HepG2 (cell line): ENCODE results near the gene CYP2W1. TPM values are rescaled to one million over a fixed set of nuclear protein-coding genes. Genes with fewer than 3 reads are reported as not detected.
A peak's percentile ranks its signal among the peaks of the same experiment; 100 is the strongest.

Source experiments
- AGO2 ChIP-seq: fragments of 200-400 bp; formaldehyde crosslinking; optimal IDR thresholded peaks from 2 replicates; pipeline ENCODE3; 2017; ENCODE audit warnings: mild to moderate bottlenecking, low read depth, low read length, moderate library complexity
- ATM ChIP-seq: fragments of 450-650 bp; IDR thresholded peaks from 2 replicates; pipeline ENCODE4 v1.7.1; 2017; ENCODE audit warnings: mild to moderate bottlenecking, borderline replicate concordance
- HDAC1 ChIP-seq: sonication (generic); formaldehyde crosslinking; IDR thresholded peaks from 2 replicates; pipeline ENCODE4 v1.5.1; 2020; ENCODE audit warnings: mild to moderate bottlenecking, missing genetic modification reagents
- HIVEP1 ChIP-seq: sonication (generic); formaldehyde crosslinking; IDR thresholded peaks from 2 replicates; pipeline ENCODE4 v1.4.0; 2020; ENCODE audit warnings: mild to moderate bottlenecking, missing genetic modification reagents
- HOXA9 ChIP-seq: sonication (generic); formaldehyde crosslinking; IDR thresholded peaks from 2 replicates; pipeline ENCODE4 v1.8.1; 2022; ENCODE audit warnings: missing genetic modification reagents, mild to moderate bottlenecking, moderate library complexity, borderline replicate concordance
- KAT2B ChIP-seq: fragments of 150-350 bp; IDR thresholded peaks from 2 replicates; pipeline ENCODE4 v1.6.1; 2014; ENCODE audit warnings: low read depth, low read length, borderline replicate concordance
- KLF16 ChIP-seq, 2 experiments: sonication (generic) in 1 of 2; formaldehyde crosslinking in 1 of 2; IDR thresholded peaks; 2 replicates each; pipeline versions ENCODE4 v1.6.1 to v1.8.0; 2016 to 2023; ENCODE audit warnings: missing genetic modification reagents in 2 of 2, missing compliant biosample characterization in 1 of 2
- MXI1 ChIP-seq: IDR thresholded peaks from 3 replicates; pipeline ENCODE4 v1.6.1; 2012; ENCODE audit warnings: low read depth, low read length, inconsistent platforms, borderline replicate concordance
- NCOA1 ChIP-seq: sonication (generic); formaldehyde crosslinking; IDR thresholded peaks from 2 replicates; pipeline ENCODE4 v1.9.0; 2021; ENCODE audit warnings: missing genetic modification reagents
- NFKB2 ChIP-seq: sonication (generic); formaldehyde crosslinking; IDR thresholded peaks from 2 replicates; pipeline ENCODE4 v1.4.0; 2020; ENCODE audit warnings: missing genetic modification reagents, borderline replicate concordance
- NKX3-1 ChIP-seq: sonication (generic); formaldehyde crosslinking; IDR thresholded peaks from 2 replicates; pipeline ENCODE4 v1.5.0; 2020; ENCODE audit warnings: missing genetic modification reagents
- SAFB2 ChIP-seq: sonication (generic); formaldehyde crosslinking; IDR thresholded peaks from 2 replicates; pipeline ENCODE4 v1.5.1; 2020; ENCODE audit warnings: missing genetic modification reagents, low read depth, mild to moderate bottlenecking, borderline replicate concordance
- SOX6 ChIP-seq, 2 experiments: fragments of 450-650 bp in 1 of 2; sonication (generic) in 1 of 2; formaldehyde crosslinking in 1 of 2; IDR thresholded peaks; 2 replicates each; pipeline versions ENCODE4 v1.4.0 to v1.6.1; 2017 to 2020; ENCODE audit warnings: antibody characterized with exemption in 1 of 2, mild to moderate bottlenecking in 1 of 2, missing genetic modification reagents in 1 of 2
- TBL1XR1 ChIP-seq: fragments of 150-350 bp; IDR thresholded peaks from 2 replicates; pipeline ENCODE4 v1.6.1; 2014; ENCODE audit warnings: borderline replicate concordance, low read length; ENCODE audit not compliant: partially characterized antibody
- ZBTB38 ChIP-seq: sonication (generic); formaldehyde crosslinking; IDR thresholded peaks from 2 replicates; pipeline ENCODE4 v1.5.1; 2020; ENCODE audit warnings: mild to moderate bottlenecking, missing genetic modification reagents
- ZBTB7B ChIP-seq: sonication (generic); formaldehyde crosslinking; IDR thresholded peaks from 2 replicates; pipeline ENCODE4 v1.4.0; 2020; ENCODE audit warnings: missing genetic modification reagents
- ZNF343 ChIP-seq: sonication (generic); formaldehyde crosslinking; IDR thresholded peaks from 2 replicates; pipeline ENCODE4 v1.4.0; 2020; ENCODE audit warnings: mild to moderate bottlenecking, missing genetic modification reagents
- ZNF446 ChIP-seq: sonication (generic); formaldehyde crosslinking; IDR thresholded peaks from 2 replicates; pipeline ENCODE4 v1.5.0; 2020; ENCODE audit warnings: mild to moderate bottlenecking, missing genetic modification reagents
- ZNF501 ChIP-seq: sonication (generic); formaldehyde crosslinking; IDR thresholded peaks from 2 replicates; pipeline ENCODE4 v1.5.1; 2020; ENCODE audit warnings: mild to moderate bottlenecking, moderate library complexity, missing genetic modification reagents
- ZNF605 ChIP-seq: sonication (generic); formaldehyde crosslinking; IDR thresholded peaks from 2 replicates; pipeline ENCODE4 v1.8.0; 2022; ENCODE audit warnings: mild to moderate bottlenecking, missing genetic modification reagents
- ZNF768 ChIP-seq: sonication (generic); formaldehyde crosslinking; IDR thresholded peaks from 2 replicates; pipeline ENCODE4 v1.4.0; 2020; ENCODE audit warnings: missing genetic modification reagents
- ZNF879 ChIP-seq: sonication (generic); formaldehyde crosslinking; IDR thresholded peaks from 2 replicates; pipeline ENCODE4 v1.8.1; 2023; ENCODE audit warnings: missing genetic modification reagents
- polyA plus RNA-seq, 8 experiments: library from polyadenylated mRNA; depleted of rRNA in 3 of 8; stranded (reverse) in 7 of 8; unstranded in 1 of 8; fragments of >200 nt; fragmentation: Illumina TruSeq in 4 of 8; extraction: Trizol in 4 of 8; gene quantifications; 2 replicates each; pipeline versions ENCODE4 v1.2.1 to v1.2.3, GENCODE V29; 2011 to 2016; ENCODE audit warnings: low read depth in 4 of 8, missing spikeins in 1 of 8, mixed read lengths in 1 of 8; ENCODE audit not compliant: insufficient read depth in 1 of 8
- total RNA-seq, 5 experiments: library from RNA; depleted of rRNA; stranded (reverse); fragments of >200 nt; fragmentation: Illumina TruSeq; extraction: Trizol; gene quantifications; 2 replicates each; pipeline ENCODE4 v1.2.3, GENCODE V29; 2016; ENCODE audit warnings: low read depth in 1 of 5
- TF ChIP-seq, protein P1 (sequence below), 2 experiments: sonication (generic) in 1 of 2; formaldehyde crosslinking in 1 of 2; IDR thresholded peaks; 2 replicates each; pipeline versions ENCODE4 v1.5.1 to v1.6.1; 2011 to 2020; ENCODE audit warnings: borderline replicate concordance in 1 of 2, low read depth in 1 of 2, low read length in 1 of 2, mild to moderate bottlenecking in 1 of 2, missing genetic modification reagents in 1 of 2, moderate library complexity in 1 of 2
- TF ChIP-seq, protein P2 (sequence below): sonication (generic); formaldehyde crosslinking; IDR thresholded peaks from 2 replicates; pipeline ENCODE4 v1.5.0; 2020; ENCODE audit warnings: missing genetic modification reagents
- TF ChIP-seq, protein P3 (sequence below): IDR thresholded peaks from 2 replicates; pipeline ENCODE4 v1.6.1; 2016; ENCODE audit warnings: missing genetic modification reagents, missing compliant biosample characterization
- TF ChIP-seq, protein P4 (sequence below): IDR thresholded peaks from 2 replicates; pipeline ENCODE4 v1.6.1; 2018; ENCODE audit warnings: missing genetic modification reagents, mild to moderate bottlenecking, missing compliant biosample characterization

Gene CYP2W1
- total and polyA plus RNA-seq, 2 of the 13 experiments (the other 11 are each of a cell fraction or from before 2014, with no cell fraction given): 19.5 to 31.7 TPM

DNA sequence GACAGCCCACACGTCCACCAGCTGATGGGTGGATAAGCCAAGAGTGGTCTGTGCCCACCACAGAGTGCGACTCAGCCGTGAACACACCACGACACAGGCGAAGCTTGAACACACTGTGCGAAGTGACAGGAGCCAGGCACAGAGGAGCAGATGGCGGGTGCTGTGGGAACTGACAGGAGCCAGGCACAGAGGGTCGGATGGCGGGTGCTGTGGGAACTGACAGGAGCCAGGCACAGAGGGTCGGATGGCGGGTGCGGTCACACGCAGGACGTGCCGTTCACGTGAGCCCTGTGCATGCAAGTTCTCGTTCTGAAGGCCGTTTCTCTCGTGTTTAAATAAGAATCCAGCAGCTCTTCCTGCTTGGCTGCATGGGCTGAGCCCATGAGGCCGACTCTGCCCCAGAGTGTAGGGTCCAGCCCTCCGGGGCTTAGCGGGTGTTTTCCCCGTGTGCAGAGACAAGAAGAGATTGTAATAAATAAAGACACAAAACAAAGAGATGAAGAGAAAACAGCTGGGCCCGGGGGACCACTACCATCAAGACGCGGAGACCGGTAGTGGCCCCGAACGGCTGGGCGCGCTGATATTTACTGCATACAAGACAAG lies 22.6 kb upstream of the CYP2W1 start (continued):
- TF ChIP-seq KAT2B: no peak
- peak; percentile 81; the same call in 1 of the 2 replicates for TF ChIP-seq ZBTB7B (CRISPR knock-in tag)
- TF ChIP-seq ZNF343: no peak
- TF ChIP-seq TBL1XR1: no peak
- peak; percentile 100 for TF ChIP-seq ZBTB38 (CRISPR knock-in tag)
- no peak for TF ChIP-seq HOXA9 (CRISPR knock-in tag)
- TF ChIP-seq AGO2: no peak
- no peak for TF ChIP-seq SOX6 (IDR thresholded peaks at IDR 0.05)
- peak; percentile 82 for TF ChIP-seq SOX6 (CRISPR knock-in tag; IDR thresholded peaks at IDR 0.05)
- TF ChIP-seq HIVEP1 (CRISPR knock-in tag): peak; percentile 38; the same call in 1 of the 2 replicates
- peak; percentile 48; the same call in 1 of the 2 replicates for TF ChIP-seq ZNF501 (CRISPR knock-in tag)
- no peak for TF ChIP-seq ZNF768 (CRISPR knock-in tag)
- no peak for TF ChIP-seq ZNF446 (CRISPR knock-in tag)
- peak; percentile 73 for TF ChIP-seq NFKB2 (CRISPR knock-in tag)
- TF ChIP-seq, protein P1, sequence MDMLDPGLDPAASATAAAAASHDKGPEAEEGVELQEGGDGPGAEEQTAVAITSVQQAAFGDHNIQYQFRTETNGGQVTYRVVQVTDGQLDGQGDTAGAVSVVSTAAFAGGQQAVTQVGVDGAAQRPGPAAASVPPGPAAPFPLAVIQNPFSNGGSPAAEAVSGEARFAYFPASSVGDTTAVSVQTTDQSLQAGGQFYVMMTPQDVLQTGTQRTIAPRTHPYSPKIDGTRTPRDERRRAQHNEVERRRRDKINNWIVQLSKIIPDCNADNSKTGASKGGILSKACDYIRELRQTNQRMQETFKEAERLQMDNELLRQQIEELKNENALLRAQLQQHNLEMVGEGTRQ (IDR thresholded peaks at IDR 0.05; ENCODE audit: low read depth, low read length): no peak
- TF ChIP-seq, protein P1 (CRISPR knock-in tag; IDR thresholded peaks at IDR 0.05; ENCODE audit: borderline replicate concordance): peak; percentile 57; the same call in 1 of the 2 replicates
- no peak; the same call in 1 of the 2 replicates for TF ChIP-seq NCOA1 (CRISPR knock-in tag)
- TF ChIP-seq SAFB2: no peak
- TF ChIP-seq ZNF879 (CRISPR knock-in tag): no peak
- TF ChIP-seq KLF16 (CRISPR knock-in tag; IDR thresholded peaks at IDR 0.05): 0 out of 4 replicates have a peak, but pooled peaks of 1 of the 2 experiments have one; percentile 44
- TF ChIP-seq ATM: no peak
- TF ChIP-seq, protein P2, sequence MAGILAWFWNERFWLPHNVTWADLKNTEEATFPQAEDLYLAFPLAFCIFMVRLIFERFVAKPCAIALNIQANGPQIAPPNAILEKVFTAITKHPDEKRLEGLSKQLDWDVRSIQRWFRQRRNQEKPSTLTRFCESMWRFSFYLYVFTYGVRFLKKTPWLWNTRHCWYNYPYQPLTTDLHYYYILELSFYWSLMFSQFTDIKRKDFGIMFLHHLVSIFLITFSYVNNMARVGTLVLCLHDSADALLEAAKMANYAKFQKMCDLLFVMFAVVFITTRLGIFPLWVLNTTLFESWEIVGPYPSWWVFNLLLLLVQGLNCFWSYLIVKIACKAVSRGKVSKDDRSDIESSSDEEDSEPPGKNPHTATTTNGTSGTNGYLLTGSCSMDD (CRISPR knock-in tag): no peak
- TF ChIP-seq, protein P3, sequence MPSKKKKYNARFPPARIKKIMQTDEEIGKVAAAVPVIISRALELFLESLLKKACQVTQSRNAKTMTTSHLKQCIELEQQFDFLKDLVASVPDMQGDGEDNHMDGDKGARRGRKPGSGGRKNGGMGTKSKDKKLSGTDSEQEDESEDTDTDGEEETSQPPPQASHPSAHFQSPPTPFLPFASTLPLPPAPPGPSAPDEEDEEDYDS (CRISPR knock-in tag): peak; percentile 46; the same call in 1 of the 2 replicates
- TF ChIP-seq ZNF605 (CRISPR knock-in tag): no peak
- TF ChIP-seq HDAC1 (CRISPR knock-in tag): peak; percentile 81
- TF ChIP-seq, protein P4, sequence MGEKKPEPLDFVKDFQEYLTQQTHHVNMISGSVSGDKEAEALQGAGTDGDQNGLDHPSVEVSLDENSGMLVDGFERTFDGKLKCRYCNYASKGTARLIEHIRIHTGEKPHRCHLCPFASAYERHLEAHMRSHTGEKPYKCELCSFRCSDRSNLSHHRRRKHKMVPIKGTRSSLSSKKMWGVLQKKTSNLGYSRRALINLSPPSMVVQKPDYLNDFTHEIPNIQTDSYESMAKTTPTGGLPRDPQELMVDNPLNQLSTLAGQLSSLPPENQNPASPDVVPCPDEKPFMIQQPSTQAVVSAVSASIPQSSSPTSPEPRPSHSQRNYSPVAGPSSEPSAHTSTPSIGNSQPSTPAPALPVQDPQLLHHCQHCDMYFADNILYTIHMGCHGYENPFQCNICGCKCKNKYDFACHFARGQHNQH (CRISPR knock-in tag): peak; percentile 63; the same call in 1 of the 2 replicates
- no peak for TF ChIP-seq NKX3-1
- TF ChIP-seq MXI1: peak; percentile 34; the same call in 1 of the 3 replicates
